SU-DHL-6 (cell line): ENCODE results near the gene NPFF.
"Not testable (repeated sequence)": the region's sequence is repeated elsewhere in the genome, so short reads cannot be mapped to it uniquely, and the experiment has no call there.

ENCODE experiments used
- H2AFZ ChIP-seq: fragments of 200-600 bp; sonication (generic); 2 replicates; pipeline ENCODE4 v1.6.1; 2014; ENCODE audit warnings: low read depth, mild to moderate bottlenecking, moderate library complexity, mixed read lengths, antibody characterized with exemption, low read length; ENCODE audit not compliant: severe bottlenecking
- H3F3A ChIP-seq: fragments of 200-600 bp; shearing (Covaris generic); 2 replicates; pipeline ENCODE4 v1.6.0; 2016; ENCODE audit warnings: antibody characterized with exemption, mild to moderate bottlenecking; ENCODE audit not compliant: insufficient read depth
- H3K27ac ChIP-seq: fragments of 200-600 bp; sonication (generic); 2 replicates; pipeline ENCODE4 v1.5.1; 2016; ENCODE audit warnings: low read depth, mild to moderate bottlenecking, low read length, moderate library complexity, mixed read lengths
- H3K27me3 ChIP-seq: fragments of 200-600 bp; sonication (generic), shearing (Covaris generic); 2 replicates; pipeline ENCODE4 v1.6.0; 2014; ENCODE audit warnings: mild to moderate bottlenecking, low read length
- H3K36me3 ChIP-seq: fragments of 200-600 bp; sonication (generic); 2 replicates; pipeline ENCODE4 v1.6.1; 2014; ENCODE audit warnings: mild to moderate bottlenecking, low read length, mixed read lengths
- H3K4me2 ChIP-seq: fragments of 300-600, 200-600 bp; shearing (Covaris generic), sonication (generic); 2 replicates; pipeline ENCODE4 v1.6.0; 2014; ENCODE audit warnings: low read length, low read depth, mild to moderate bottlenecking; ENCODE audit not compliant: poor library complexity, severe bottlenecking
- H3K4me3 ChIP-seq: fragments of 200-600 bp; sonication (generic); 2 replicates; pipeline ENCODE4 v1.5.1; 2014; ENCODE audit warnings: antibody characterized with exemption, low read length, mild to moderate bottlenecking, mixed read lengths; ENCODE audit not compliant: insufficient read depth, poor library complexity, severe bottlenecking
- H3K79me2 ChIP-seq: fragments of 200-600 bp; sonication (generic); 2 replicates; pipeline ENCODE4 v1.6.1; 2014; ENCODE audit warnings: mild to moderate bottlenecking, low read length, moderate library complexity; ENCODE audit not compliant: insufficient read depth
- H3K9ac ChIP-seq: fragments of 200-600 bp; sonication (generic); 2 replicates; pipeline ENCODE4 v1.7.0; 2014; ENCODE audit warnings: mild to moderate bottlenecking, low read length
- H3K9me2 ChIP-seq: fragments of 200-600 bp; sonication (generic); replicated peaks from 2 replicates; pipeline ENCODE4 v1.6.1; 2014; ENCODE audit warnings: low read length; ENCODE audit not compliant: insufficient read depth
- H3K9me3 ChIP-seq: fragments of 200-600 bp; sonication (generic); 2 replicates; pipeline ENCODE4 v1.6.1; 2014; ENCODE audit warnings: low read length, mixed read lengths; ENCODE audit not compliant: insufficient read depth
- H4K20me1 ChIP-seq: fragments of 200-600 bp; sonication (generic); 2 replicates; pipeline ENCODE4 v1.6.1; 2014; ENCODE audit warnings: low read depth, mild to moderate bottlenecking, antibody characterized with exemption, low read length, moderate library complexity, mixed read lengths
- CTCF ChIP-seq: fragments of 200-600 bp; sonication (generic); IDR thresholded peaks from one replicate; pipeline ENCODE4 v1.5.1; 2017; ENCODE audit warnings: antibody characterized with exemption, mild to moderate bottlenecking, low read length, moderate library complexity; ENCODE audit not compliant: insufficient read depth, poor library complexity, severe bottlenecking
- EZH2phosphoT487 ChIP-seq: fragments of 200-600 bp; sonication (generic), shearing (Covaris generic); conservative IDR thresholded peaks from 2 replicates; pipeline ENCODE4 v1.6.1; 2018; ENCODE audit warnings: mild to moderate bottlenecking, antibody characterized with exemption, low read length, moderate library complexity, mixed read lengths

Gene NPFF

GRCh38 chr12:53483225-53483978 is 23.9 kb downstream of the NPFF start:
- Histone ChIP-seq H2AFZ (no peak overlapping the region), H3K4me3 (no peak overlapping the region), H3K4me2 (no peak overlapping the region), H3F3A (peaks cover 52% of the 10 kb centered on the region), H3K27me3 (no peaks in the 10 kb centered on the region), H3K79me2 (no peaks in the 10 kb centered on the region), H4K20me1 (0 out of 2 replicates have a peak, but pooled peaks cover 12% of the 10 kb centered on the region), H3K36me3 (peaks cover 20% of the 10 kb centered on the region), H3K9me2 (no peaks in the 10 kb centered on the region), H3K9me3 (no peaks in the 10 kb centered on the region), H3K27ac (no peak overlapping the region), H3K9ac (no peak overlapping the region)
- TF ChIP-seq EZH2phosphoT487, result no peak
- TF ChIP-seq CTCF, result no peak

GRCh38 chr12:53482626-53483168 is 24.6 kb downstream of the NPFF start:
- Histone ChIP-seq H3K27ac (no peak overlapping the region), H3K79me2 (no peaks in the 10 kb centered on the region), H3K36me3 (peaks cover 23% of the 10 kb centered on the region), H3K27me3 (no peaks in the 10 kb centered on the region), H4K20me1 (0 out of 2 replicates have a peak, but pooled peaks cover 16% of the 10 kb centered on the region), H3K9me3 (no peaks in the 10 kb centered on the region), H3K4me2 (no peak overlapping the region), H3K9ac (no peak overlapping the region), H3K9me2 (no peaks in the 10 kb centered on the region), H3F3A (peaks cover 57% of the 10 kb centered on the region), H3K4me3 (no peak overlapping the region), H2AFZ (no peak overlapping the region)
- no peak for TF ChIP-seq CTCF
- no peak for TF ChIP-seq EZH2phosphoT487

GRCh38 chr12:53481939-53482586 is 25.2 kb downstream of the NPFF start:
- Histone ChIP-seq H3K4me3 (no peak overlapping the region), H3K27ac (no peak overlapping the region), H3K9me3 (no peaks in the 10 kb centered on the region), H3K9me2 (no peaks in the 10 kb centered on the region), H3K9ac (no peak overlapping the region), H3K27me3 (no peaks in the 10 kb centered on the region), H3K4me2 (no peak overlapping the region), H2AFZ (no peak overlapping the region), H4K20me1 (peaks cover 20% of the 10 kb centered on the region; the same call in 1 of the 2 replicates), H3K36me3 (peaks cover 27% of the 10 kb centered on the region), H3F3A (peaks cover 62% of the 10 kb centered on the region), H3K79me2 (peaks cover 2% of the 10 kb centered on the region; the same call in 1 of the 2 replicates)
- no peak for TF ChIP-seq CTCF
- TF ChIP-seq EZH2phosphoT487, result no peak

GRCh38 chr12:53481458-53481857 is 25.8 kb downstream of the NPFF start:
- peaks cover 68% of the 10 kb centered on the region for H3F3A ChIP-seq

More at GRCh38 chr12:53481458-53481857, 25.8 kb downstream of the NPFF start:
- Histone ChIP-seq H3K36me3 (peaks cover 33% of the 10 kb centered on the region), H4K20me1 (peaks cover 22% of the 10 kb centered on the region; the same call in 1 of the 2 replicates)
- H3K27ac ChIP-seq, H3K27me3 ChIP-seq, H3K9me2 ChIP-seq, H3K4me2 ChIP-seq, H3K79me2 ChIP-seq, H2AFZ ChIP-seq, H3K9ac ChIP-seq, H3K4me3 ChIP-seq, H3K9me3 ChIP-seq: not testable (repeated sequence)
